ENCODE results near the gene KDM8.

The KDM8 gene

DNA sequence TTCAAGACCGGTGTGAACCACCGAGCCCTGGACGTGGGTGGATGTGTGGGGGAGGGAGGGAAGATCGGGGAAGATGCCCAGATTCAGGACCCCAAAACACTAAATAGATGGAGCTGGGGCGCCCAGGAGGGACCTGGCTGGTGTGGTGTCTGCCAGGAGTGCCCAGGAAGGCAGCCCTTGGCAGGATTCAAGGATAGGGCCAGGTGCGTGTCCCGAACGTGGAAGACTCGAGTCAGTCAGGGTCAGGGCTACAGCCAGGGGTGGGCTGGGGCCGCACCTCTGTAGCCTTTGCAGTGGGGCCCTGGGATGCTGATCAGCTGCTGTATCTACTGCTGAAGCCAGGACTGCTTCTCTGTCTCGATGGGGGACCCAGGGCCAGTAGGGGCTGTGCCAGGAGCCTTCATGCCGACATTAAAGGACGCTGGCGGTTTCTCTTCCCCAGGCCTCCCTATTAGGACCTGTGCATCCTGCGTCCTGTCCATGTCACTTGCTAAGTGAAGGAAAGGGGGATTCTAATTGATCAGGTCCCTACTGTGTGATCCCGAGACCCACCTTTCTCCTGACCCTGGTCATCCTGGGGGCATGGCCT, 13.1 kb downstream of the KDM8 start:
- Histone ChIP-seq H2BK120ac (ENCODE audit: insufficient read depth, low read length, poor library complexity) (no peak overlapping the region), H4K91ac (ENCODE audit: low read depth, low read length) (no peak overlapping the region), H4K12ac (ENCODE audit: low read depth, low read length) (no peak overlapping the region), H4K8ac (ENCODE audit: low read depth, low read length) (no peak overlapping the region), H2AFZ (ENCODE audit: insufficient read depth, low read length, poor library complexity) (no peak overlapping the region), H2BK5ac (ENCODE audit: low read depth, low read length, poor library complexity) (no peak overlapping the region), H2AK5ac (ENCODE audit: low read length) (no peak overlapping the region), H3K4me2 (ENCODE audit: low read length) (no peak overlapping the region), H3K27ac (ENCODE audit: low read depth, low read length) (no peak overlapping the region), H3K23ac (ENCODE audit: low read length) (no peak overlapping the region), H3K36me3 (ENCODE audit: control insufficient read depth in 1 of 2, insufficient read depth in 2 of 2, low read length in 2 of 2) (peaks cover 0 to 12% of the 10 kb centered on the region in 2 experiments), H3K4me3 (ENCODE audit: low read depth, low read length) (no peak overlapping the region), H3K9me3 (ENCODE audit: insufficient read depth, low read depth, low read length) (no peaks in the 10 kb centered on the region), H2BK12ac (ENCODE audit: low read length) (no peak overlapping the region), H3K79me1 (ENCODE audit: low read length) (no peaks in the 10 kb centered on the region), H3K14ac (ENCODE audit: low read length) (no peak overlapping the region), H3K79me2 (ENCODE audit: control insufficient read depth, insufficient read depth, low read length, poor library complexity) (no peaks in the 10 kb centered on the region), H3K4me1 (ENCODE audit: control insufficient read depth in 1 of 2, insufficient read depth in 2 of 2, low read length in 2 of 2) (no peaks in the 10 kb centered on the region), H3K18ac (ENCODE audit: low read length) (no peak overlapping the region), H3K27me3 (ENCODE audit: insufficient read depth, low read length) (no peaks in the 10 kb centered on the region), H3K4ac (ENCODE audit: low read depth, low read length) (no peak overlapping the region), H3K9ac (ENCODE audit: low read length) (no peak overlapping the region)
- no peak for DNase-seq
- WGBS (ENCODE audit: extremely low coverage, insufficient coverage, insufficient read length), result no CpG with 5 or more reads among the region's 16 CpGs

DNA sequence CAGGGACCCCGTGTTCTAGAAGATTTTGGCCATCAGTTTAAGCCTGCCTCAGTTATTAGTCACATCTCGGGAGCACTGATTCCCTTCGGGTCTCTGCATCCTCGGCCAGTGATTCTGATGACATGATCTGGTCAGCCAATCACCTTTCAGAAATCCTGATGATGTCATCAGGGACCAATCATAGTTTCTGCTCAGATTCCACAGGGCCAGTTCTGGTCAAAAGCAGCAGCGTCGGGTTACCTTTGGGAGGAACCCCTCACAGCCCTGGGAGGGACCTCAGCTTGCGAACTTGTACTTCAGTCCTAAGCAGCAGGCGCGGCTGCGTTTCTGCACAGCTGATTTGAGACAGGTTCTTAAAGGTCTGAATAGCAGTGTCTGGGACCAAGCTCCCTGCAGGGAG, 13.9 kb downstream of the KDM8 start:
- Histone ChIP-seq H3K79me2 (ENCODE audit: control insufficient read depth, insufficient read depth, low read length, poor library complexity) (no peaks in the 10 kb centered on the region), H3K9ac (ENCODE audit: low read length) (no peak overlapping the region), H4K12ac (ENCODE audit: low read depth, low read length) (no peak overlapping the region), H3K79me1 (ENCODE audit: low read length) (peaks cover under 1% of the 10 kb centered on the region), H3K27me3 (ENCODE audit: insufficient read depth, low read length) (no peaks in the 10 kb centered on the region), H3K4me1 (ENCODE audit: control insufficient read depth in 1 of 2, insufficient read depth in 2 of 2, low read length in 2 of 2) (peaks cover under 1 to 1% of the 10 kb centered on the region in 2 experiments), H3K18ac (ENCODE audit: low read length) (no peak overlapping the region), H2BK120ac (ENCODE audit: insufficient read depth, low read length, poor library complexity) (no peak overlapping the region), H3K36me3 (ENCODE audit: control insufficient read depth in 1 of 2, insufficient read depth in 2 of 2, low read length in 2 of 2) (peaks cover 0 to 12% of the 10 kb centered on the region in 2 experiments), H3K23ac (ENCODE audit: low read length) (no peak overlapping the region), H3K4me3 (ENCODE audit: low read depth, low read length) (no peak overlapping the region), H3K27ac (ENCODE audit: low read depth, low read length) (no peak overlapping the region), H3K4ac (ENCODE audit: low read depth, low read length) (no peak overlapping the region), H3K14ac (ENCODE audit: low read length) (no peak overlapping the region), H2AFZ (ENCODE audit: insufficient read depth, low read length, poor library complexity) (no peak overlapping the region), H2BK5ac (ENCODE audit: low read depth, low read length, poor library complexity) (no peak overlapping the region), H2AK5ac (ENCODE audit: low read length) (no peak overlapping the region), H2BK12ac (ENCODE audit: low read length) (no peak overlapping the region), H4K91ac (ENCODE audit: low read depth, low read length) (no peak overlapping the region), H4K8ac (ENCODE audit: low read depth, low read length) (no peak overlapping the region), H3K4me2 (ENCODE audit: low read length) (no peak overlapping the region), H3K9me3 (ENCODE audit: insufficient read depth, low read depth, low read length) (no peaks in the 10 kb centered on the region)
- peak in 1 of 2 donors; percentile 29 for DNase-seq
- WGBS (ENCODE audit: extremely low coverage, insufficient coverage, insufficient read length), result no CpG with 5 or more reads among the region's 10 CpGs

DNA sequence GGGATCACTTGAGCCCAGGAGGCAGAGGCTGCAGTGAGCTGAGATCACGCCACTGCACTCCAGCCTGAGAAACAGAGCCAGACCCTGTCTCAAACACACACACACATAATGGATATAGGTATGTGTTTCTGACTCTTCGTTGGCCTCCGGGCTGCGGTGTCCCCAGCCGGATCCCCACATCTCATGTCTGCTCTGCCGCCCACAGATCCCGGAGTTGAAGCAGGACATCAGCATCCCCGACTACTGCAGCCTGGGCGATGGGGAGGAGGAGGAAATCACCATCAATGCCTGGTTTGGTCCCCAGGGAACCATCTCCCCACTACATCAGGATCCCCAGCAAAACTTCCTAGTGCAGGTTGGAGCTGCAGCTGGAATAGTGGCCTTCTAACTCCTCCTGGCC, 15.4 kb downstream of the KDM8 start:
- no peak overlapping the region for H4K91ac ChIP-seq (ENCODE audit: low read depth, low read length)
- no peaks in the 10 kb centered on the region for H3K79me2 ChIP-seq (ENCODE audit: control insufficient read depth, insufficient read depth, low read length, poor library complexity)
- H3K27ac ChIP-seq (ENCODE audit: low read depth, low read length), result no peak overlapping the region
- no peak overlapping the region for H4K8ac ChIP-seq (ENCODE audit: low read depth, low read length)
- no peak overlapping the region for H3K18ac ChIP-seq (ENCODE audit: low read length)
- H3K27me3 ChIP-seq (ENCODE audit: insufficient read depth, low read length), result no peaks in the 10 kb centered on the region
- no peaks in the 10 kb centered on the region for H3K9me3 ChIP-seq (ENCODE audit: insufficient read depth, low read depth, low read length)
- H2BK12ac ChIP-seq (ENCODE audit: low read length), result no peak overlapping the region
- peaks cover 10 to 13% of the 10 kb centered on the region in 2 experiments for H3K4me1 ChIP-seq (ENCODE audit: control insufficient read depth in 1 of 2, insufficient read depth in 2 of 2, low read length in 2 of 2)
- H3K79me1 ChIP-seq (ENCODE audit: low read length), result peaks cover 9% of the 10 kb centered on the region
- H3K4me2 ChIP-seq (ENCODE audit: low read length), result no peak overlapping the region
- no CpG with 5 or more reads among the region's 9 CpGs for WGBS (ENCODE audit: extremely low coverage, insufficient coverage, insufficient read length)
- DNase-seq, result no peak
- no peak overlapping the region for H2AK5ac ChIP-seq (ENCODE audit: low read length)
- no peak overlapping the region for H4K12ac ChIP-seq (ENCODE audit: low read depth, low read length)
- no peak overlapping the region for H2BK120ac ChIP-seq (ENCODE audit: insufficient read depth, low read length, poor library complexity)
- H3K4me3 ChIP-seq (ENCODE audit: low read depth, low read length), result no peak overlapping the region
- no peak overlapping the region for H3K4ac ChIP-seq (ENCODE audit: low read depth, low read length)
- H3K9ac ChIP-seq (ENCODE audit: low read length), result no peak overlapping the region
- H3K36me3 ChIP-seq (ENCODE audit: control insufficient read depth in 1 of 2, insufficient read depth in 2 of 2, low read length in 2 of 2), result peaks cover 0 to 12% of the 10 kb centered on the region in 2 experiments
- no peak overlapping the region for H3K14ac ChIP-seq (ENCODE audit: low read length)
- no peak overlapping the region for H3K23ac ChIP-seq (ENCODE audit: low read length)
- H2AFZ ChIP-seq (ENCODE audit: insufficient read depth, low read length, poor library complexity), result no peak overlapping the region
- no peak overlapping the region for H2BK5ac ChIP-seq (ENCODE audit: low read depth, low read length, poor library complexity)

DNA sequence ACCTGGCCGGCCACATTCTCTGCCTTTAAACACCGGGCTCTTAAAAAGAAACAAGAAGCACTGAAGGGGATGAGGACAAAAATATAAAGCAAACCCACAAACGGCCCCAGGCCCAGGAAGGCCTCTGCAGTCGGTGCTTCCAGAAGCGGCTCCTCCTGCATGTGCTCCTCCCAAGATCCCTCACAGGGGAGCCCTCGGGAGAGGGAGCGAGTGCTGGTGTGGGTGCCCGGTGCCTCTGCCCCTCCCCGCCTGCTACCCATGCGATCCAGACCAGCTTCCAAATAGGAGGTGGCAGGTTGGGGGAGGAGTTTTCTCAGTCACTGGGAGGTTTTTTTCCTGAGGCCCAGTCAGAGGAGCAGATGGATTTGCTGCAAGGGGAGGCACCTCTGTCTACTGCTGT, 15.8 kb downstream of the KDM8 start:
- Histone ChIP-seq H2BK5ac (ENCODE audit: low read depth, low read length, poor library complexity) (no peak overlapping the region), H3K79me1 (ENCODE audit: low read length) (peaks cover 9% of the 10 kb centered on the region), H3K9me3 (ENCODE audit: insufficient read depth, low read depth, low read length) (no peaks in the 10 kb centered on the region), H3K9ac (ENCODE audit: low read length) (no peak overlapping the region), H2AK5ac (ENCODE audit: low read length) (no peak overlapping the region), H3K27ac (ENCODE audit: low read depth, low read length) (no peak overlapping the region), H4K8ac (ENCODE audit: low read depth, low read length) (no peak overlapping the region), H3K4me1 (ENCODE audit: control insufficient read depth in 1 of 2, insufficient read depth in 2 of 2, low read length in 2 of 2) (peaks cover 10 to 13% of the 10 kb centered on the region in 2 experiments), H3K18ac (ENCODE audit: low read length) (no peak overlapping the region), H4K91ac (ENCODE audit: low read depth, low read length) (no peak overlapping the region), H3K14ac (ENCODE audit: low read length) (no peak overlapping the region), H3K79me2 (ENCODE audit: control insufficient read depth, insufficient read depth, low read length, poor library complexity) (no peaks in the 10 kb centered on the region), H4K12ac (ENCODE audit: low read depth, low read length) (no peak overlapping the region), H3K23ac (ENCODE audit: low read length) (no peak overlapping the region), H2BK12ac (ENCODE audit: low read length) (no peak overlapping the region), H2AFZ (ENCODE audit: insufficient read depth, low read length, poor library complexity) (no peak overlapping the region), H3K4ac (ENCODE audit: low read depth, low read length) (no peak overlapping the region), H3K27me3 (ENCODE audit: insufficient read depth, low read length) (no peaks in the 10 kb centered on the region), H3K4me3 (ENCODE audit: low read depth, low read length) (no peak overlapping the region), H3K4me2 (ENCODE audit: low read length) (no peak overlapping the region), H2BK120ac (ENCODE audit: insufficient read depth, low read length, poor library complexity) (no peak overlapping the region), H3K36me3 (ENCODE audit: control insufficient read depth in 1 of 2, insufficient read depth in 2 of 2, low read length in 2 of 2) (peaks cover 2 to 12% of the 10 kb centered on the region in 2 experiments)
- WGBS (ENCODE audit: extremely low coverage, insufficient coverage, insufficient read length), result no CpG with 5 or more reads among the region's 10 CpGs
- DNase-seq, result no peak
